Endothelial cell of umbilical vein (primary cell): ENCODE data around the gene NOS2. TPM values are rescaled to one million over a fixed set of nuclear protein-coding genes. Genes with fewer than 3 reads are reported as not detected.

Experiments
- BruUV-seq: library from RNA; stranded (reverse); fragments of 400-500 nt; replicated peaks from 2 replicates; lab custom pipeline; 2021; lab: Mats Ljungman, UMichigan
- CTCF ChIA-PET: fragments of 300-600, 350-600 bp; sonication (Branson Sonifier 250); formaldehyde crosslinking; loops from one replicate; lab custom pipeline; 2021; ENCODE audit warnings: antibody characterized with exemption, inconsistent platforms; lab: Charles Lee
- POLR2A ChIA-PET: fragments of 300-600, 350-600 bp; sonication (Branson Sonifier 250); formaldehyde crosslinking; loops from one replicate; lab custom pipeline; 2021; ENCODE audit warnings: antibody characterized with exemption, inconsistent platforms; lab: Charles Lee
- DNase-seq: peaks from one replicate; pipeline ENCODE4 v3.0.0-alpha.2; 2011; ENCODE audit warnings: low read depth, low spot score
- FAIRE-seq: peaks from 2 replicates; lab custom pipeline; 2011; peaks lifted over from hg19 to GRCh38; lab: Jason Lieb, UNC
- H2AFZ ChIP-seq: 2 replicates; pipeline ENCODE4 v1.6.0; 2012; ENCODE audit warnings: low read depth, low read length, control low read depth, inconsistent platforms
- H3K27ac ChIP-seq: 2 replicates; pipeline ENCODE4 v1.5.1; 2011; ENCODE audit warnings: low read depth, mild to moderate bottlenecking, control low read depth, low read length, moderate library complexity; ENCODE audit not compliant: insufficient read depth
- H3K27me3 ChIP-seq, 2 experiments: 2 replicates each; pipeline versions ENCODE4 v1.6.0 to v1.6.1; 2011; ENCODE audit warnings: low read length in 2 of 2, mixed read lengths in 1 of 2; ENCODE audit not compliant: control insufficient read depth in 2 of 2, insufficient read depth in 2 of 2
- H3K36me3 ChIP-seq, 2 experiments: 2 replicates in 1 of 2; 3 replicates in 1 of 2; pipeline ENCODE4 v1.5.1; 2011; ENCODE audit warnings: low read length in 2 of 2, mild to moderate bottlenecking in 1 of 2, moderate library complexity in 1 of 2; ENCODE audit not compliant: control insufficient read depth in 2 of 2, insufficient read depth in 2 of 2; ENCODE audit errors: extremely low read depth in 1 of 2
- H3K4me1 ChIP-seq: 3 replicates; pipeline ENCODE4 v1.5.1; 2011; ENCODE audit warnings: mild to moderate bottlenecking, low read length; ENCODE audit not compliant: control insufficient read depth, insufficient read depth; ENCODE audit errors: extremely low read depth
- H3K4me2 ChIP-seq: 2 replicates; pipeline ENCODE4 v1.6.1; 2011; ENCODE audit warnings: low read length, control low read depth, mixed read lengths; ENCODE audit not compliant: insufficient read depth
- H3K4me3 ChIP-seq, 3 experiments: fragments of 200-600 bp in 1 of 3; sonication (generic), shearing (Covaris generic) in 1 of 3; replicated peaks in 1 of 3; 2 replicates each; pipeline ENCODE4 v1.5.1; 2011 to 2016; ENCODE audit warnings: control low read depth in 3 of 3, low read length in 3 of 3, mild to moderate bottlenecking in 2 of 3, inconsistent platforms in 1 of 3, low read depth in 1 of 3, moderate library complexity in 1 of 3; ENCODE audit not compliant: insufficient read depth in 1 of 3
- H3K79me2 ChIP-seq: 2 replicates; pipeline ENCODE4 v1.6.0; 2012; ENCODE audit warnings: low read length, inconsistent platforms; ENCODE audit not compliant: control insufficient read depth, insufficient read depth
- H3K9ac ChIP-seq: replicated peaks from 2 replicates; pipeline ENCODE3; 2011; ENCODE audit warnings: low read length, control low read depth; ENCODE audit not compliant: insufficient read depth; ENCODE audit errors: extremely low read depth
- H3K9me1 ChIP-seq: replicated peaks from 3 replicates; pipeline ENCODE4 v1.6.0; 2011; ENCODE audit warnings: mild to moderate bottlenecking, low read length; ENCODE audit not compliant: control insufficient read depth, insufficient read depth; ENCODE audit errors: extremely low read depth
- H3K9me3 ChIP-seq: replicated peaks from 2 replicates; pipeline ENCODE4 v1.5.1; 2012; ENCODE audit warnings: low read length, inconsistent platforms; ENCODE audit not compliant: control insufficient read depth, insufficient read depth
- H4K20me1 ChIP-seq: replicated peaks from 2 replicates; pipeline ENCODE3; 2011; ENCODE audit warnings: mild to moderate bottlenecking, low read length; ENCODE audit not compliant: control insufficient read depth, insufficient read depth; ENCODE audit errors: extremely low read depth
- CTCF ChIP-seq, 2 donors: IDR thresholded peaks; 1 replicate in 1 of 2; 2 replicates in 1 of 2; pipeline ENCODE4 v1.5.1; 2011; ENCODE audit warnings: low read length in 2 of 2, mild to moderate bottlenecking in 2 of 2, moderate library complexity in 2 of 2, control low read depth in 1 of 2, inconsistent platforms in 1 of 2, low read depth in 1 of 2; ENCODE audit not compliant: insufficient read depth in 1 of 2; ENCODE audit errors: extremely low read depth in 1 of 2
- EZH2 ChIP-seq: IDR thresholded peaks from 2 replicates; pipeline ENCODE4 v1.6.1; 2012; ENCODE audit warnings: borderline replicate concordance, low read depth, mild to moderate bottlenecking, moderate library complexity, low read length, inconsistent platforms; ENCODE audit not compliant: severe bottlenecking
- FOS ChIP-seq: IDR thresholded peaks from 2 replicates; pipeline ENCODE4 v1.6.1; 2011; ENCODE audit warnings: mild to moderate bottlenecking, low read length, moderate library complexity, borderline replicate concordance; ENCODE audit not compliant: insufficient read depth
- GATA2 ChIP-seq: IDR thresholded peaks from 2 replicates; pipeline ENCODE4 v1.7.0; 2011; ENCODE audit warnings: low read depth, mild to moderate bottlenecking, moderate library complexity, mixed read lengths, low read length; ENCODE audit not compliant: insufficient read length, insufficient read depth
- JUN ChIP-seq: IDR thresholded peaks from 2 replicates; pipeline ENCODE4 v1.6.1; 2011; ENCODE audit warnings: borderline replicate concordance, low read depth; ENCODE audit not compliant: insufficient read length, insufficient read depth
- MAX ChIP-seq: IDR thresholded peaks from 2 replicates; pipeline ENCODE4 v1.6.1; 2011; ENCODE audit not compliant: insufficient read depth, insufficient read length
- MYC ChIP-seq: IDR thresholded peaks from one replicate; pipeline ENCODE4 v1.6.1; 2011; ENCODE audit warnings: mild to moderate bottlenecking, low read depth, low read length
- POLR2A ChIP-seq: IDR thresholded peaks from 2 replicates; pipeline ENCODE4 v1.6.1; 2012; ENCODE audit warnings: low read depth, mild to moderate bottlenecking, control low read depth, low read length
- POLR2AphosphoS5 ChIP-seq: IDR thresholded peaks from 2 replicates; pipeline ENCODE4 v1.6.1; 2012; ENCODE audit warnings: low read depth, mild to moderate bottlenecking, control low read depth, low read length, moderate library complexity; ENCODE audit not compliant: insufficient read depth
- dilution Hi-C: fragments of 300-500 bp; cut with MboI; formaldehyde crosslinking; loops from one replicate; pipeline ENCODE4 v1.15.0; 2019; ENCODE audit warnings: low sequenced_read_pairs; ENCODE audit not compliant: extremely low pct_ligation_motif_present
- intact Hi-C: fragments of 100-400 bp; cut with micrococcal nuclease; formaldehyde crosslinking; loops from one replicate; pipeline ENCODE4 v1.10.0; 2022
- polyA plus RNA-seq, 4 experiments: library from polyadenylated mRNA; depleted of rRNA in 3 of 4; stranded (reverse) in 3 of 4; unstranded in 1 of 4; fragments of >200 nt; gene quantifications; 2 replicates each; pipeline versions ENCODE4 v1.2.1 to v1.2.3, GENCODE V29; 2011 to 2012; ENCODE audit warnings: missing spikeins in 1 of 4
- total RNA-seq: library from RNA; stranded (reverse); gene quantifications from 2 replicates; pipeline ENCODE4 v1.2.3, GENCODE V29; 2021

Gene NOS2
- total and polyA plus RNA-seq, 2 donors (not counting 3 experiments of a cell fraction or from before 2014, with no cell fraction given): 0.01 TPM; not detected in 1

GRCh38 chr17:27802033-27802432 is 1.7 kb upstream of the NOS2 start:
- TF ChIP-seq JUN: no peak
- no peak for TF ChIP-seq MYC
- TF ChIP-seq EZH2: no peak
- TF ChIP-seq FOS: no peak
- Histone ChIP-seq H3K4me1 (peaks cover 4% of the 10 kb centered on the region), H3K9me3 (no peaks in the 10 kb centered on the region), H3K79me2 (no peaks in the 10 kb centered on the region), H2AFZ (no peak overlapping the region), H4K20me1 (no peaks in the 10 kb centered on the region), H3K27ac (no peak overlapping the region), H3K9me1 (no peaks in the 10 kb centered on the region), H3K4me3 (no peak overlapping the region), H3K4me2 (no peak overlapping the region), H3K27me3 (peaks cover under 1 to 9% of the 10 kb centered on the region in 2 experiments), H3K9ac (no peak overlapping the region), H3K36me3 (no peaks in the 10 kb centered on the region)
- DNase-seq (no peak), FAIRE-seq (no peak)
- intact Hi-C loops: no loop called here
- BruUV-seq: no TSS peak
- POLR2A ChIA-PET: no interaction called here
- dilution Hi-C loops: no loop called here
- CTCF ChIA-PET: interaction anchor here (1.2 to 12.6 kb wide), 2 partner anchors 46 to 79 kb away, joined by 4 to 545 read pairs; no protein-coding TSS in a partner anchor

GRCh38 chr17:27798376-27798775 is 2.0 kb downstream of the NOS2 start:
- FAIRE-seq: no peak
- Histone ChIP-seq H3K27ac (no peak overlapping the region), H3K9me1 (no peaks in the 10 kb centered on the region), H3K9me3 (no peaks in the 10 kb centered on the region), H3K27me3 (peaks cover 22 to 26% of the 10 kb centered on the region in 2 experiments), H3K4me1 (no peaks in the 10 kb centered on the region), H3K4me2 (no peak overlapping the region), H4K20me1 (no peaks in the 10 kb centered on the region), H3K36me3 (no peaks in the 10 kb centered on the region), H3K9ac (no peak overlapping the region), H2AFZ (no peak overlapping the region), H3K79me2 (no peaks in the 10 kb centered on the region), H3K4me3 (no peak overlapping the region)
- dilution Hi-C loops: no loop called here
- no peak for TF ChIP-seq MYC
- no peak for TF ChIP-seq POLR2A
- TF ChIP-seq CTCF (IDR thresholded peaks at IDR 0.05; ENCODE audit: extremely low read depth in 1 of 2, insufficient read depth in 1 of 2, low read depth in 1 of 2, low read length in 2 of 2): no peak
- TF ChIP-seq POLR2AphosphoS5: no peak
- TF ChIP-seq EZH2: no peak
- no peak for TF ChIP-seq JUN
- TF ChIP-seq GATA2: no peak
- no peak for TF ChIP-seq MAX
- TF ChIP-seq FOS: no peak
- ChIA-PET CTCF (no interaction called here), POLR2A (no interaction called here)
- no TSS peak for BruUV-seq
- DNase-seq: no peak
- intact Hi-C loops: no loop called here
